NCI-H1930 (cell line): ENCODE data around the gene ZFAND5.

Source experiments
- DNase-seq, 2 experiments: peaks; one replicate each; lab custom pipeline; 2025; lab: John Stamatoyannopoulos, UW

The ZFAND5 gene

DNA sequence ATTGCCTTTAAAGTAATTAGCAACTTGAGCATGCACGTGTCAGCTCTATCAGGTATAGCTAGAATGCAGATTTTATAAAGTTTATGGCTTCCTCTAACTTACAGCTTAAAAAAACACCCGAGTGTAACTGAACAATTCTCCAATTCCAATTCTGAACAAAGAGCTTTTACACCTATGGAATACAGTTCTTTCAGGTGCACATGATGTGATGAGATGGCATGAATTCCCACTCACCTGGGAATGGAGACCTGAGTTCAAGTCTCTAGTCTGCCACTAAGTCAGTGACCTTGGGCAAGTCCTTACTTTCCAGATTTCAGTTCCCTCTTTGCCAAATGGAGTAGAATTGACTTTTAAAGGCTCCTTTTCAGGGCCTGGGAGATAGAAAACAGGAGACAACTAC lies 1.8 kb downstream of the ZFAND5 start:
- no peak for DNase-seq

DNA sequence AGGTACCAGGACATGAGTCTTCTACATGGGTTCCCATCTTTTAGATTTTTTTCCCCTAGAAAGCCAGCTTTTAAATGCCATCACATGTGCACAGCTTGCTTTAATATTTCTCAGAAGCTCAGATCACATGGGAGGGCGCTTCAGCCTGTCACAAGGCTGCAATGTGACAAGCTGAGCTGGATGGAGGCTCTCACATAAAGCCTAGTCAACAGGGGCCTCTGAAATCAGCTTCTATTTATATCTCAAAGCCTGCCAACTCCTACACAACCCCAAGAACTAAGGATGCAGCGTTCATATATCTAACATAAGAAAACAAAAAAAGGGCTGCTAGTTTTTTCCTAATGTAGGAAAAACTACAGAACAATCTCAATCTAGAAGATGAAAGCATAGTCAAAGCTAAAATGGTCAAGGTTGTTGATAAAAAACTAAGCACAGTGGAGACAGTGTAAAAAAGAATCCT lies 2.3 kb downstream of the ZFAND5 start:
- no peak for DNase-seq

DNA sequence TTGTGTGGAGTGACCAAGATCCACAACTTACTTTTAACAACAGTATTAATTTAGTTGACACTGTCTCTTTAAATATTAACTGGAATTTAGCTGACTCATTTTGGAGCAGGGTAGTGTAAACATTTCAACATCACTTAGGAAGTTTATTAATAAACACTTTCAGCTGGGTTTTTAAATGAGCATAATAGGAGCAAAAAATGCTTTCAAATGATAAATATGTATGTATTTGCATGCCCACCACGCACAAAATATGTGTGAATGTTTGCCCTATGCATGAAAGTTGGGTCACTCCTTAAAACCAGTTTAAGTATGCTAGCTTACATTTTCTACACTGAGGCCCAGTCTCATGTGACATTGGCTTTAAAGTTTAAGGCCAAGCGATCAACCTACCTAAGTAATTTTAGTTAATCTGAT lies 2.9 kb downstream of the ZFAND5 start:
- no peak for DNase-seq

DNA sequence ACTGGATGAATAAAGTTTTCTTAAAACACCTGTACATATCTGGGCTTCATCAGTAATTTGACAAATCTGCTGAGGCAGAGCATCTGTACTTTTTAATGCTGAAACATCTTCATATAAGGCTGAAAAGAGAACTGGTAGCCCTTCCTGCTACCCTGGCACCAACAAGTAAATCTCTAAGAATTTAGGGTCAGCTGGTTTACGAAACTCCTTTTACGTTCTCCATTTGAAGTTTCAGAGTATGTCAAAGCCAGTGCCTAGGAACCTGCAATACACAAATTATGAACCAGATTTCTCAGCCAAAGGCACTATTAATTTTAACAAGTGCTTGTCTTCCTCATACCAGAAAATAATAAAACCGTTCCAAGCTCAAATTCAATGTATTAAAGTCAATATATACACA lies 3.8 kb downstream of the ZFAND5 start:
- no peak for DNase-seq

DNA sequence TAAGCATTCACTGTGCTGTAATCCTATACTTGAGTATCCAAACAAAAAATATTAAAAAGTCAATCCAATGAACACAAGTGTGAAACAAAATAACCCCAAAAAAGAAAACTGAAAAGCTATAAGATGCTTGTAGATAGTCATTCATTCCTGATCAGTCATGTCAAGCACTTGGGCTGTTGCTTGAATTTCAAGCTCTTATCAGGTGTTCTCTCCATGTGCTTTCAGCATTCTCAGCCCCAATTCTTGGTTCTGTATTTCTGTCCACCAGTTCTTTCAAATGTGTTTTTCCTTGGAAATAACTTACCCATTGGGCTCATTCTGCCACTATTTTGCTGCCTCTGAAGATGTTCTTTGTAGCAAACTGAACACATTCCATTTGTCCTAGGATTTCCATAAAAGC lies 4.7 kb downstream of the ZFAND5 start:
- DNase-seq = no peak

DNA sequence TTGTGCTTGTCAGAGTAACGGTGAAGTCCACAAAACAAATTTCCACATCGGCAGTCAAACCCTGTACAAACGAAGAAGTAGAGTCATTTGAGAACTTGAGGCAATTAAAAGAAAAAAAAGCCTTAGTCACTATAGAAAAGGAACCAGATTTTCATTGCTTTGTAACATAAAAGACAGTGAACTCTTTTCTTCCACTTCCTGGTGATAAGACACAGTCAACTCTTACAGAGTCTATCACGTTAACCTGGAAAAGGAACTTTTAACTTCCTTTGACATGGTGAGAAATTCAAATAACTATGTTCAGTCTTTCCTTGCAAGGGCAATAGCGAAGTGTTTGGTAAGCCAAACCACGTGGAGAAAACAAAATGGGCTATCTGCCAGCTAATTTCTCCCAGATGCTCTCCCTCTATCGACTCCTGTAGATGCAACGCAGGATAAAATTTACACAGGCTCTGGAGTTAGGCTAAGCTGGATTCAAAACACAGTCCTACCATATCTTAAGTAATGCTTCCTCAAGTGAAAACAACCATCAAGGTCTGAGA lies 8.9 kb downstream of the ZFAND5 start:
- DNase-seq = no peak

DNA sequence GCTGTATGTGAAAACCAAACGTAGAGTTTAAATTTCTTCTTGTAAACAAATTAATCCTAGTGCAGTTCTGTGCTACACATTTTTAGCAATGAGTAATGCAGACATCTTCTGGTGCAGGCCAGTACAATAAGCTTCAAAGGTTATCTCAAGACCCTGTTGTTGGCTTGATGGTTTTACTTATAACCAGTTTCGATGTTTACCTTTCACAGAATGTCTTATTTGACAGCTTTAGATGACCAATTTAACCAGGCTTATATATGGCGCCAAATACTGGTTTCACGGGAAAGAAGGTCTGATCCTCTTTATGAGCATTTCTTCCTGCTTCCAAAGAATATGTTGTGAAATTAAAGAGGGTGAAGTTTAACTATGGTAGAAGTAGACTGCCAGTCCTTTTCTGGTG lies 9.9 kb downstream of the ZFAND5 start:
- no peak for DNase-seq

DNA sequence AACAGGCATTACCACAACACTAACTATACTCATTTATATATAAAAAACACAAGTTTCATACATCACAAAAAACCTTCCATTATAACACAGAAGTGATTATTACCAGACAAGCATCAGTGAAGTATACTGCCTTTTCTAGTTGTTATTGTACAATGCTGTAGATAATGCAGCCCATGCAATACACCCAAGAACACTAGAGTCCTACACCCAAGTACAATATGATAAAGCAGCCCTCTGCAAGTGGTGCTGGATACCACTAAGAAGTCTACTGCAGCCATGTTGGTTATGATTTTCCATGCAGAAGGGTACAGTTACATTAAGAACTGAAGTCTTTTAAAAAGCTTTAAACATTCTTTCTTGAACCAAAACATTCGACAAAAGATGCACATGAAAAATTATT lies 10.3 kb downstream of the ZFAND5 start:
- DNase-seq = no peak

DNA sequence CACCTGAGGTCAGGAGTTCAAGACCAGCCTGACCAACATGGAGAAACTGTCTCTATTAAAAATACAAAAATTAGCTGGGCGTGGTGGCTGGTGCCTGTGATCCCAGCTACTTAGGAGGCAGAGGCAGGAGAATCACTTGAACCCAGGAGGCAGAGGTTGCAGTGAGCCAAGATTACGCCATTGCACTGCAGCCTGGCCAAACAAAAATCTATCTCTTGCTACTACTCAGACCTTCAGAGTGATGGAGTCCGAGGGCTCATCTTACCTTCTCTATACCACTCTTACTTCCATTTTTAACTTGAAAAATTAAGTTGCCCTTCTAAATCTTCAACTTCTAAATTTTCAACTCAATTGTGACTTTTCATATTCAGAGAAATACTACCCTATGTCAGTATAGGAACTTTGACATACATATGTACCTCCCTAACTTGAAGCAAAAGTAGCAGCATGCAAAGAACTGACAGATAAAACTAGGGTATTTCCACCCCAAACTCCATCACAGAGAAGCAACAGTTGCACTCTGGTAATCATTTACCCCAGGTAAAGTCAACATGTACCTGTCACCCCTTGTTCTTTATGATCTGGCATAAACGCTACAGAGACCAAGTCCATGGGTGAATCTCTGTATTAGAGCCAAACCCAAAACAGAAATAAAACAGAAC lies 11.4 kb downstream of the ZFAND5 start:
- DNase-seq = no peak

DNA sequence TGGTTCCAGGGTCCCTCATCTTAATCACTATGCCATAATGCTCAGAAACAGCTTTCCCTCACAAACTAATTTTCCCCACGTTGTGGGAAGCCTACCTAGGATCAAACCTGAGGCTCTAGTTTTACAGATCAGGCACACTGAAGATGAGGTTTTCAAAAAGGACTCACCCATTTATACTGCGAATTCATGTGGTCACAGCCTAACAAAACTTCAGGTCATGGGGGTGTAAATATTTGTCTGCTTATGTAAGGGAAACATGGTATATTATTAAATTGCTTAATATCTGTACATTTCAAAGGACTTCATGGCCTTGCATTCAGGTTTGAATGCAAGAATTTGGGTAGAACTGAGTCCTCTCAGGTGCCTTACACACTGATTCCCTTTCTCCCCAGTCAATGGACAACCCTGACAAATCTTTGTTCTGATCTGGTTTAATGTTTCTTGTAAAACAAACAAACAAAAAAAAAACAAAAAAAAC lies 12.1 kb downstream of the ZFAND5 start:
- DNase-seq = no peak

DNA sequence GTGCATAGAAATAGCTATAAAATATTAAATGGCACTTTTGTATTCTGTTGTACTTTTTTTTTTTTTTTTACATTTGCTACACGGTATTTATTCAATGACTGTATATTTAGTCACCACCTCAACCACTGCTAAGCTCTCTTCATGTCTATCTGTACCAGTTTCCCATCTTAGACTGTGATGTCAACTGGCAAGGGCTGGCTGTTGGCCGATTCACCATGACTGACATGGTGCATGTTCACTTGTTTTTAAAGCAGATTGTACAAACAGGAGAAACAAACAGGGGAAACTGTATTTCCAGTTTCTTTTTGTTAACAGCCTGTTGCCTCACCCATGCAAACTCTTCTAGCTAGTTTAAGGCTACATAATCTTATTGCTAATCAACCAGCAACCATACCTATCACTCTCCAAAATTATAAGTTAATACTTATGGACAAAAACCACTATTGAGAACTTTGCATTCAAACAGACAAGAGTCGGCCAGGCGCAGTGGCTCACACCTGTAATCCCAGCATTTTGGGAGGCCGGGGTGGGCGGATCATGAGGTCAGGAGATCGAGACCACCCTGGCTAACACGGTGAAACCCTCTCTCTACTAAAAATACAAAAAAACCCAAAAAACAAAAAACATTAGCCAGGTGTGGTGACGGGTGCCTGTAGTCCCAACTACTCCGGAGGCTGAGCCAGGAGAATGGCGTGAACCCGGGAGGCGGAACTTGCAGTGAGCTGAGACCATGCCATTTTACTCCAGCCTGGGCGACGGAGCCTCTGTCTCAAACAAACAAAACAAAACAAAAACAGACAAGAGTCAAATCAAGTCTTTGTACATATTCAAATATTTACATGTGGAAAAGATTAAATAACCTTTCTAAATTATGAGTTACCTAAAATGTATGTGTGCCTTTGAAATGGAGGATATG lies 13.2 kb downstream of the ZFAND5 start:
- no peak for DNase-seq

DNA sequence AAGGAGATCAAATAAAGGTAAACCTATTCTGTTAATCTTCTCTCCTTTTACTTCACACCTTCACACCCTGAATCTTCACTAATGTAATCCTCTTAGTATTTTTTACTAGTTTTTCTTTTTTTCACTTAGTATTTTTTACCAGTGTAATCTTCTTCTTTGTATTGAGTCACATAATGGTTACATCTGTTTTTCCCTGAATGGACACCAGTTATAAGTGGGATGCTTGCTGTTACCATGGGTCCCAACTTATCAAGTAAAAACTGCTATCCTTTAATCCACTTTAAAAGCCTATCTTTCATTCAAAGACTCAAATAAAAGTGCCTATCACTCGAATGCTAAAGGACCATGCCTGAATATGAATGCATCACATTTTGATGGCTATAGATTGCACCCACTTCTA lies 15.1 kb downstream of the ZFAND5 start:
- no peak for DNase-seq

DNA sequence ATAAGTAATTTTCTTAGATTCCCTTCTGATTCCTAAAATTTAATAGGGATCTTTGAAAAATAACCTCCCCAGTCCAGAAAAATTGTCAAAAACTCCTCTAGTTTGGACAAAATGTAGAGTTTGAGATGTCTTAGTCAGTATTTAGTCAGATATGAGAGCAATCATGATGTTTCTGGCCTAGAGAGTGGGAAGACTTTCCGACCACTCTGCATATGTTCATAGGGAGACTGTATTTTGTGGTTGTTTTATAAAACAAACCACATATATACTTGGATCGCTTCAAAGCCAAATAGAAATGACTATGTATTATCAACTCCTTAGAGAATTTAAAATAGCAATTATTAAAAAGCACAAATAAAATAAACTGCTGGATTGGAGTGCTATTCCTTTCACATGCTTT lies 15.8 kb downstream of the ZFAND5 start:
- no peak for DNase-seq

DNA sequence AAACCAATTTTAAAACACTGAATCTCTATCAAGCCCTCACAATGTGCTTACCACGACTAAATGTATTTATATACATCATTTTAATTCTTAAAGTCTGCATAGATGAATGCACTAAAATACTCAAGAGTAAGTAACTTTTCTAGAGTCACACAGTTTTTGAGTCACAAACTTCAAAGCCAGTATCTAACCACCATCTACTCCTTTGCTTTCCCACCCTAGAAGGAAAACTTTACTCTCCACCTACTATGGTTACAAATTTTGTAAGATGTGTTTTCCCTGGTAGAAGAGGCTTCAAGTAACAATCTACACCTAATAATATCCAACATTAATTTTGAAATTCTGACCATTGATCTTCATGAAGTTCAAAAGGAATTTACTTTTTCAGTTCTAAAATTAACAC lies 18.7 kb downstream of the ZFAND5 start:
- no peak for DNase-seq

DNA sequence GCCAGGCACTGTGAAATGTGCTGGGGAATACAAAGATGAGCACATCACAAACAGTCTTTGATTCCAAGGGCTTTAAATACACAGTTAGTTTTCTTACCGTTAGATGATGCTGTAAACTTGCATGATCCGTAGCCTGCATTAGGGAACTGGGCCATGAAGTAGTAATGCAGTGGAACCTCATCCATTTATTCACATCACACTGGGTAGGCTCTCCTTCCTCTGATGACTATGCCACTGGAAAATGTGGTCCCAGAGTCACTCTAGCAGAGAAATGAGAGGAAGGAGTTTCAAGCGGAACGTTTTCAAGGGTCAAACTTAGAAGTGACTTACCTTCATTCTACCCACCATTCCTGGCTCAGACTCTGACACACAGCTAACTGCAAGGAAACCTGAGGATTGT lies 26.4 kb downstream of the ZFAND5 start:
- no peak for DNase-seq

DNA sequence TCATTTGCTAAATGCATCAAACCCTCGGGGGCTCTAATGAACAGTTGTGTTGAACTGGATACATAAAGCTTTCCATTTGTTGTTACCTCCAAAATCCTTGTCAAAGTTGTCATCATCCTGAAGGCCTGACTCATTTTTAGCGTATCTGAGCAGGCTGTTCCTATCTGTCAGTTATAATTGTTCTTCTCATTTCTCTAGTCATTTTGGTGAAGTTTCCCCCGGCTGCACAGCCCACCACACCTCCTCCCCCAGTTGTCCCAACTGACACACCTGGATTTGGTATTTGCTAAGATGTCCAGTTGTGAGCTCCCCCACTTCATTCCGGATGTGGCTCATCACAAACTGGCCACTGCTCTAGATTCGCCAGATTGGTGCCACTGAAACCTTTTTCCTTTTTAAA lies 27.7 kb downstream of the ZFAND5 start:
- DNase-seq = no peak

DNA sequence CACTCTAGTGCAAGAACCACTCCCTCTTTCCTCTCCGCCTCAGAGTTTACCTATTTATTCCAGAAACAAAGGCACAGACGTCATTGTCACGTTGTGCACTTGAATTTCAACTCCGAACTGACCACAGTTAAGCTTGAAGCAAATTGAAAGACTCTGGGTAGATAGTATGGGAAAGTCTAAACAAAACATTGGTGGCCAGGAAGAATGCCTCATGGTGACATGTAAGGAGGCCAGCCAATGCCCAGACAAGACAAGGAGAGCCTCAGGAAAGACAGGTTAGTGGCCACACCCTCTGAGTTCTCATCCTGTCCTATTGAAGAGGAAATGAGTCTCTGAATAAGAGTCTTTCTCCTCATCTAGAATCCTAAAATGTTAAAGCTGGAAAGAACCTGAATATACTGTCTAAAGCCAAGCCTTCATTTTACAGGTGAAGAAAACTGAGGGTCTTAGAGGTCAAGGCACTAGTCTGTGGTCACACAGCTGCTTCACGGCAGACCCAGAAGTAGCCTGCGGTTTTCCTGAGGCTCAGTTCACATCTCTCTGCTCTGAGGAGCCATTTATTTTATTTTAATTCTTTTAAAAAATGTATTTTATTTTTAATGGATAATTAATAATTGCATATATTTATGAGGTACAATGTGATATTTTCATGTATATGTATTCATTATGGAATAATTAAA lies 30.2 kb downstream of the ZFAND5 start:
- DNase-seq = no peak

DNA sequence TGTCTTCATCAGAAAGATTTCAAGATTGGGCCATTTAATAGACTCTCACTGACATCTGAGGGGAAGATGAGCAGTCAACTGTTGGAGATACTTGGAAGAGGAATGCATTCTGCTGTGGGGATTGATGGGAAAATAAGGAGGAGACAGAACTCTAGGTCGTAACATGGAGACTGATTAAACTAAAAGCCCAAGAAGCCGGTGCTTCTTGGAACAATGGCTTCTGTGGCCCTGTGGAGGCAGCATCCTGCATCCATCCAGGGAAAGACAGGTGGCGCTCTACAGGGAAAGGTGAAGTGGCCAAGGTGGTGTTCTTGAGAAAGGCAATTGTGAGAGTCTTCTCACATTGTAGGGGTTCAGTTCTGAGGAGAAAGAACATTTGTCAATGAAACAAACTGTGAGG lies 31.3 kb downstream of the ZFAND5 start:
- DNase-seq = no peak

DNA sequence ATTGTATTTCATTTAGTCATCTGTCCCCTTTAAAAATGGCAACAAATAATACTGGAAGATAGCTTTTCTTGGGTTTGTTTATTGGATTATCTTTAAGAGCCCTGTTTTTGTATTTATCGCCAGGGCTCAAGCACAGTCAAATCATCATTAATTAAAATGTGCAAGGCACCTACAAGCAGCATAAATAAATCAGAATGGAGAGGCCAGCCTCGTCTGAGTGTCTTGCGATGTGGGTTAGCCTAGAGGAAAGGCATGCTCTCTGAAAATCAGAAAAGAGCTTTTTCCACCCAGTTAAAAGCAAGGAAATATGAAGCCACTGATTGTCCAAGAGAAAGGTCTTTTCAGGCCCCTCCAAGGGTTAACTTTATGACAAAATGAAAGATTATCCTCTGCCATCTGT lies 31.8 kb downstream of the ZFAND5 start:
- DNase-seq = no peak

DNA sequence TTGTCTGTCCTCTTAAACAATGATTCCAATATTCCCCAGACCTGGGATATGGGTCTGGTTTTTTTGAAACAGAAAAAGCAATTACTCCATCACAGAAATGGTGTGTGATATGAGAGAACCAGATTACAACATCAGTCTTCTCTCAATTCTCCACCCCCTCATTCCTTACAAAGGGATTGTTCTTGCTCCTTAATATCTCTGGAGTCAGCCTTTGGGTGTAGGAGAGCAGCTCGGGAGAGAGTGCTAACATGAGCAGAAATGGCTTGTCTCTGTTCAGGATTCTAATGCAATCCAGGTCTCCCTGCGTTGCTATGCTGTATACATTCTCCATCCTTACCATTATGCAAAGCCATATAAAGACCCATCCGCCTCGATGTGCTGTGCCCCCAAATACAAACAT lies 32.7 kb downstream of the ZFAND5 start:
- DNase-seq = no peak

DNA sequence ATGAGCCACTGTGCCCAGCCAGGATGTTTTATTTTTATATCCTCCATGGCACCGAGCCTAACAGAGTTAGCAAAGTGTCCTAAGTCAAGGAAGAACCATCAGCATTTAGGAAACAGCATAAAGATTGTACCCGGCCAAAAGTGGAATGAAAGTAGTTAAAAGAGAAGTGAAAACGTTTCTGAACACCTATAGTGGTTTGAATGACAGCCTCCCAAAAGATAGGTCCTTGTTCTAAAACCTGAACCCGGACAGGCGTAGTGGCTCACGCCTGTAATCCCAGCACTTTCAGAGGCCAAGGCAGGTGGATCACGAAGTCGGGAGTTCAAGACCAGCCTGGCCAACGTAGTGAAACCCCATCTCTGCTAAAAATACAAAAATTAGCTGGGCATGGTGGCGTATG lies 37.4 kb downstream of the ZFAND5 start:
- DNase-seq = no peak

DNA sequence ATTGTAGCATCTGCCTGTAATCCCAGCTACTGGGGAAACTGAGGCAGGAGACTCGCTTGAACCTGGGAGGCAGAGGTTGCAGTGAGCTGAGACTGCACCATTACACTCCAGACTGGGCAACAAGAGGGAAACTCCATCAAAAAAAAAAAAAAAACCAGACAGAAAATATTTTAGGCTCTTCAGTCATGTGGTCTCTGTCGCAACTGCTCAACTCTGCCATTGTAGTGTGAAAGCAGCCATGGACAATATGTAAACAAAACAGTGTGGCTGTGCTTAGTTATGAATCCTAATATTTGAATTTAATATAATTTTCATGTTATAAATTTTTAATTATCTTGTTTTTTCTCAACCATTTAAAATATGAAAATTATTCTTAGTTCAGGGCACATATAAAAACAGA lies 38.4 kb downstream of the ZFAND5 start:
- no peak for DNase-seq

DNA sequence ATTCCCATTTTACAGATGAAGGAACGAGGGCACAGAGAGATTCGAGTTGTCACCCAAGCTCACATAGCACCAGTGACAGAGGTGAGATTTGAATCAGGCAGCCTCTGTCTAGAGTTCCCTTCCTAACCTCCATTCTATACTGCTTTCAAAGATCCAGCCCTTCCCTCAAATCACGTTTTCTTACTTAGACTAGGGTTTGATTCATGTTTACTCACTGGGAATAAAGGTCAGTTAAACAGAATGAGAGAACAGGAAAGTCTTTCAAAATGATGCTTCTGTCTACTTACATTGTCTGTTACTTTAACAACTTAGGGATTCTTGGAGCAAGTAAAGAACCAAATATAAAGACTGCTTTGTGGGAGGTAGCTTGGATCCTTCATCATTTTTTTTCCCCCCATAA lies 40.0 kb downstream of the ZFAND5 start:
- no peak for DNase-seq
